ENCODE results near the gene NRP1.

DNA sequence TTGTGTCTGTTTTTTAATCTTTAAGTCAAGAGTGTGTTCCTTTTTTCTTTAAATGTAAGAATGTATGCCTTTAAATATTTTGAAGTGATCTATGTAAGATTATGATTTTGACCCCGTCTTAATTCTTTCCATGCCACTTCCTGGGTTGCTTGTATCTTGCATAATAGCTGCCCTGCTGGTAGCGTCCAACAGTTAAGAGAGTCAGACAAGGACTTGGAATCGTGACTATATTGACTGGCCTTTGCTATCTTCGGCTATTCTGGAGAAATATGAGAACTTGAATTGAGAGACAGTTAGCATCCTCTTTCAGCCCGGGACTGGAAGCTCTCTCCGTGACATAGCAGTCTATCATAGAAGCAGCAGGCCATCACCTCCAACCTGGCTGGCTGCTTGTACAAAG lies 13.0 kb downstream of the NRP1 start:
- TF ChIP-seq, protein P1, sequence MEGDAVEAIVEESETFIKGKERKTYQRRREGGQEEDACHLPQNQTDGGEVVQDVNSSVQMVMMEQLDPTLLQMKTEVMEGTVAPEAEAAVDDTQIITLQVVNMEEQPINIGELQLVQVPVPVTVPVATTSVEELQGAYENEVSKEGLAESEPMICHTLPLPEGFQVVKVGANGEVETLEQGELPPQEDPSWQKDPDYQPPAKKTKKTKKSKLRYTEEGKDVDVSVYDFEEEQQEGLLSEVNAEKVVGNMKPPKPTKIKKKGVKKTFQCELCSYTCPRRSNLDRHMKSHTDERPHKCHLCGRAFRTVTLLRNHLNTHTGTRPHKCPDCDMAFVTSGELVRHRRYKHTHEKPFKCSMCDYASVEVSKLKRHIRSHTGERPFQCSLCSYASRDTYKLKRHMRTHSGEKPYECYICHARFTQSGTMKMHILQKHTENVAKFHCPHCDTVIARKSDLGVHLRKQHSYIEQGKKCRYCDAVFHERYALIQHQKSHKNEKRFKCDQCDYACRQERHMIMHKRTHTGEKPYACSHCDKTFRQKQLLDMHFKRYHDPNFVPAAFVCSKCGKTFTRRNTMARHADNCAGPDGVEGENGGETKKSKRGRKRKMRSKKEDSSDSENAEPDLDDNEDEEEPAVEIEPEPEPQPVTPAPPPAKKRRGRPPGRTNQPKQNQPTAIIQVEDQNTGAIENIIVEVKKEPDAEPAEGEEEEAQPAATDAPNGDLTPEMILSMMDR (IDR thresholded peaks at IDR 0.05) = no peak
- no peak for TF ChIP-seq KAT7 (CRISPR knock-in tag; IDR thresholded peaks at IDR 0.05; ENCODE audit: borderline replicate concordance)
- no peak for TF ChIP-seq ETV6 (CRISPR knock-in tag; IDR thresholded peaks at IDR 0.05)
- TF ChIP-seq, protein P2, sequence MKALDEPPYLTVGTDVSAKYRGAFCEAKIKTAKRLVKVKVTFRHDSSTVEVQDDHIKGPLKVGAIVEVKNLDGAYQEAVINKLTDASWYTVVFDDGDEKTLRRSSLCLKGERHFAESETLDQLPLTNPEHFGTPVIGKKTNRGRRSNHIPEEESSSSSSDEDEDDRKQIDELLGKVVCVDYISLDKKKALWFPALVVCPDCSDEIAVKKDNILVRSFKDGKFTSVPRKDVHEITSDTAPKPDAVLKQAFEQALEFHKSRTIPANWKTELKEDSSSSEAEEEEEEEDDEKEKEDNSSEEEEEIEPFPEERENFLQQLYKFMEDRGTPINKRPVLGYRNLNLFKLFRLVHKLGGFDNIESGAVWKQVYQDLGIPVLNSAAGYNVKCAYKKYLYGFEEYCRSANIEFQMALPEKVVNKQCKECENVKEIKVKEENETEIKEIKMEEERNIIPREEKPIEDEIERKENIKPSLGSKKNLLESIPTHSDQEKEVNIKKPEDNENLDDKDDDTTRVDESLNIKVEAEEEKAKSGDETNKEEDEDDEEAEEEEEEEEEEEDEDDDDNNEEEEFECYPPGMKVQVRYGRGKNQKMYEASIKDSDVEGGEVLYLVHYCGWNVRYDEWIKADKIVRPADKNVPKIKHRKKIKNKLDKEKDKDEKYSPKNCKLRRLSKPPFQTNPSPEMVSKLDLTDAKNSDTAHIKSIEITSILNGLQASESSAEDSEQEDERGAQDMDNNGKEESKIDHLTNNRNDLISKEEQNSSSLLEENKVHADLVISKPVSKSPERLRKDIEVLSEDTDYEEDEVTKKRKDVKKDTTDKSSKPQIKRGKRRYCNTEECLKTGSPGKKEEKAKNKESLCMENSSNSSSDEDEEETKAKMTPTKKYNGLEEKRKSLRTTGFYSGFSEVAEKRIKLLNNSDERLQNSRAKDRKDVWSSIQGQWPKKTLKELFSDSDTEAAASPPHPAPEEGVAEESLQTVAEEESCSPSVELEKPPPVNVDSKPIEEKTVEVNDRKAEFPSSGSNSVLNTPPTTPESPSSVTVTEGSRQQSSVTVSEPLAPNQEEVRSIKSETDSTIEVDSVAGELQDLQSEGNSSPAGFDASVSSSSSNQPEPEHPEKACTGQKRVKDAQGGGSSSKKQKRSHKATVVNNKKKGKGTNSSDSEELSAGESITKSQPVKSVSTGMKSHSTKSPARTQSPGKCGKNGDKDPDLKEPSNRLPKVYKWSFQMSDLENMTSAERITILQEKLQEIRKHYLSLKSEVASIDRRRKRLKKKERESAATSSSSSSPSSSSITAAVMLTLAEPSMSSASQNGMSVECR (CRISPR knock-in tag; IDR thresholded peaks at IDR 0.05; ENCODE audit: borderline replicate concordance) = no peak
- TF ChIP-seq ZNF423 (CRISPR knock-in tag; IDR thresholded peaks at IDR 0.05) = no peak
- TF ChIP-seq CREB1 (CRISPR knock-in tag; IDR thresholded peaks at IDR 0.05) = no peak

Data from WTC11 (cell line).